ACC112 (cell line): Measurements from ENCODE around the gene NFU1.

ENCODE experiments used
- H2AFZ ChIP-seq: fragments of 200-600 bp; sonication (generic); one replicate; pipeline ENCODE4 v1.6.0; 2017; ENCODE audit warnings: antibody characterized with exemption, low read length; ENCODE audit not compliant: unreplicated experiment
- H3K27ac ChIP-seq: fragments of 200-600 bp; sonication (generic); 2 replicates; pipeline ENCODE4 v1.5.1; 2014; ENCODE audit warnings: low read depth, mild to moderate bottlenecking, antibody characterized with exemption, low read length, moderate library complexity
- H3K27me3 ChIP-seq: fragments of 200-600 bp; sonication (generic); 2 replicates; pipeline ENCODE4 v1.6.1; 2014; ENCODE audit warnings: mild to moderate bottlenecking, antibody characterized with exemption, low read length, moderate library complexity, mixed read lengths; ENCODE audit not compliant: insufficient read depth
- H3K36me3 ChIP-seq: fragments of 200-600 bp; sonication (generic); 2 replicates; pipeline ENCODE4 v1.6.1; 2016; ENCODE audit warnings: mild to moderate bottlenecking, antibody characterized with exemption, low read length, moderate library complexity, mixed read lengths; ENCODE audit not compliant: insufficient read depth
- H3K4me1 ChIP-seq: fragments of 200-600 bp; sonication (generic); one replicate; pipeline ENCODE4 v1.6.1; 2016; ENCODE audit warnings: low read length, mixed read lengths; ENCODE audit not compliant: insufficient read depth, unreplicated experiment, control insufficient read depth
- H3K4me3 ChIP-seq: fragments of 200-600 bp; sonication (generic); 2 replicates; pipeline ENCODE4 v1.5.1; 2014; ENCODE audit warnings: mild to moderate bottlenecking, low read depth, low read length
- H3K79me2 ChIP-seq: fragments of 200-600 bp; sonication (generic); one replicate; pipeline ENCODE4 v1.6.0; 2016; ENCODE audit warnings: low read length; ENCODE audit not compliant: control insufficient read depth, unreplicated experiment, insufficient read depth

Gene NFU1

GRCh38 chr2:69466728-69467127, 29.5 kb upstream of the NFU1 start:
- Histone ChIP-seq H3K79me2 (no peaks in the 10 kb centered on the region), H3K27me3 (no peaks in the 10 kb centered on the region), H3K36me3 (no peaks in the 10 kb centered on the region), H2AFZ (no peak overlapping the region), H3K4me3 (no peak overlapping the region), H3K27ac (no peak overlapping the region), H3K4me1 (no peaks in the 10 kb centered on the region)

- Histone ChIP-seq H3K4me1 (no peaks in the 10 kb centered on the region), H3K4me3 (no peak overlapping the region), H3K36me3 (no peaks in the 10 kb centered on the region), H2AFZ (no peak overlapping the region), H3K79me2 (no peaks in the 10 kb centered on the region), H3K27me3 (no peaks in the 10 kb centered on the region), H3K27ac (no peak overlapping the region)
Measured at GRCh38 chr2:69465513-69466456, 28.6 kb upstream of the NFU1 start.

GRCh38 chr2:69464575-69464974, 27.3 kb upstream of the NFU1 start:
- Histone ChIP-seq H3K4me3 (no peak overlapping the region), H2AFZ (no peak overlapping the region), H3K79me2 (no peaks in the 10 kb centered on the region), H3K4me1 (no peaks in the 10 kb centered on the region), H3K36me3 (0 out of 2 replicates have a peak, but pooled peaks cover 2% of the 10 kb centered on the region), H3K27ac (no peak overlapping the region), H3K27me3 (no peaks in the 10 kb centered on the region)

GRCh38 chr2:69462780-69463179, 25.5 kb upstream of the NFU1 start:
- Histone ChIP-seq H3K4me3 (no peak overlapping the region), H3K79me2 (no peaks in the 10 kb centered on the region), H3K27ac (no peak overlapping the region), H2AFZ (no peak overlapping the region), H3K36me3 (0 out of 2 replicates have a peak, but pooled peaks cover 2% of the 10 kb centered on the region), H3K27me3 (no peaks in the 10 kb centered on the region), H3K4me1 (no peaks in the 10 kb centered on the region)

- Histone ChIP-seq H3K27ac (no peak overlapping the region), H2AFZ (no peak overlapping the region), H3K79me2 (no peaks in the 10 kb centered on the region), H3K4me3 (no peak overlapping the region), H3K4me1 (no peaks in the 10 kb centered on the region), H3K27me3 (no peaks in the 10 kb centered on the region), H3K36me3 (0 out of 2 replicates have a peak, but pooled peaks cover 2% of the 10 kb centered on the region)
Measured at GRCh38 chr2:69461404-69461803, 24.2 kb upstream of the NFU1 start.

GRCh38 chr2:69459936-69460335, 22.7 kb upstream of the NFU1 start:
- no peak overlapping the region for H2AFZ ChIP-seq
- H3K36me3 ChIP-seq, result 0 out of 2 replicates have a peak, but pooled peaks cover 2% of the 10 kb centered on the region
- H3K27me3 ChIP-seq, result no peaks in the 10 kb centered on the region
- no peak overlapping the region for H3K27ac ChIP-seq
- no peaks in the 10 kb centered on the region for H3K79me2 ChIP-seq
- H3K4me1 ChIP-seq, result no peaks in the 10 kb centered on the region
- H3K4me3 ChIP-seq, result no peak overlapping the region

- Histone ChIP-seq H3K4me1 (no peaks in the 10 kb centered on the region), H3K27ac (no peak overlapping the region), H3K4me3 (no peak overlapping the region), H3K79me2 (no peaks in the 10 kb centered on the region), H3K36me3 (0 out of 2 replicates have a peak, but pooled peaks cover 2% of the 10 kb centered on the region), H3K27me3 (no peaks in the 10 kb centered on the region), H2AFZ (no peak overlapping the region)
Measured at GRCh38 chr2:69456950-69457445, 19.8 kb upstream of the NFU1 start.

- Histone ChIP-seq H3K4me3 (no peak overlapping the region), H3K4me1 (no peaks in the 10 kb centered on the region), H3K79me2 (no peaks in the 10 kb centered on the region), H3K36me3 (0 out of 2 replicates have a peak, but pooled peaks cover 2% of the 10 kb centered on the region), H2AFZ (no peak overlapping the region), H3K27ac (no peak overlapping the region), H3K27me3 (no peaks in the 10 kb centered on the region)
Measured at GRCh38 chr2:69456154-69456553, 18.9 kb upstream of the NFU1 start.

GRCh38 chr2:69454976-69455375, 17.7 kb upstream of the NFU1 start:
- no peak overlapping the region for H2AFZ ChIP-seq
- no peak overlapping the region for H3K27ac ChIP-seq
- H3K36me3 ChIP-seq, result 0 out of 2 replicates have a peak, but pooled peaks cover 2% of the 10 kb centered on the region
- no peaks in the 10 kb centered on the region for H3K4me1 ChIP-seq
- H3K79me2 ChIP-seq, result no peaks in the 10 kb centered on the region
- H3K4me3 ChIP-seq, result no peak overlapping the region
- no peaks in the 10 kb centered on the region for H3K27me3 ChIP-seq

GRCh38 chr2:69453475-69454129, 16.4 kb upstream of the NFU1 start:
- no peaks in the 10 kb centered on the region for H3K4me1 ChIP-seq
- H2AFZ ChIP-seq, result no peak overlapping the region
- H3K36me3 ChIP-seq, result no peaks in the 10 kb centered on the region
- no peaks in the 10 kb centered on the region for H3K27me3 ChIP-seq
- no peak overlapping the region for H3K4me3 ChIP-seq
- no peaks in the 10 kb centered on the region for H3K79me2 ChIP-seq
- H3K27ac ChIP-seq, result no peak overlapping the region
